GM19395 (cell line): ENCODE results near the gene ATP8A1.

Source experiments
- ATAC-seq: cut with Tn5 transposase; IDR thresholded peaks from one replicate; pipeline ENCODE4 v1.9.1; 2021; ENCODE audit warnings: mild to moderate bottlenecking, moderate library complexity; ENCODE audit not compliant: unreplicated experiment

ATP8A1 gene

GRCh38 chr4:42628740-42629139, 28.2 kb downstream of the ATP8A1 start:
- no peak for ATAC-seq

GRCh38 chr4:42627885-42628646, 28.8 kb downstream of the ATP8A1 start:
- ATAC-seq: peak; percentile 92

GRCh38 chr4:42626629-42627146, 30.2 kb downstream of the ATP8A1 start:
- no peak for ATAC-seq

- no peak for ATAC-seq
Observed at GRCh38 chr4:42625329-42625728, 31.6 kb downstream of the ATP8A1 start.

GRCh38 chr4:42624551-42624950, 32.4 kb downstream of the ATP8A1 start:
- no peak for ATAC-seq

DNA sequence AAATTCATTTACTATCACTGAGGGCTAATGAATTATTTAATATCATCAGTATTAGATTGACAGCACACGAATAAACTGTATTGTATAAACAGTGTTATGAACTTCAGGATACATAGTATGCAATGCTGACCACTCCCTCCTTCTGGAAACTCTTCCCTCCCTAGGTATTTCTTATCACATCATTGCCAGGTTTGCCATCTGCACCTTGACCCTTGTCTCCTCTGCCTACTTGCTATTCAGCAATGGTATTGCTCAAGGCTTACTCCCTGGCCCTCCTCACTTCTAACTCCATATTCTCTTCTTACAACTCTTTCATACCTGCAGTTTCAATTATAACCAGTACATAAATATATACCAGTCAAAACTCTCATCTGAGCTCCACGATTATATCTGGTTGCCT, 38.9 kb downstream of the ATP8A1 start:
- ATAC-seq: no peak

DNA sequence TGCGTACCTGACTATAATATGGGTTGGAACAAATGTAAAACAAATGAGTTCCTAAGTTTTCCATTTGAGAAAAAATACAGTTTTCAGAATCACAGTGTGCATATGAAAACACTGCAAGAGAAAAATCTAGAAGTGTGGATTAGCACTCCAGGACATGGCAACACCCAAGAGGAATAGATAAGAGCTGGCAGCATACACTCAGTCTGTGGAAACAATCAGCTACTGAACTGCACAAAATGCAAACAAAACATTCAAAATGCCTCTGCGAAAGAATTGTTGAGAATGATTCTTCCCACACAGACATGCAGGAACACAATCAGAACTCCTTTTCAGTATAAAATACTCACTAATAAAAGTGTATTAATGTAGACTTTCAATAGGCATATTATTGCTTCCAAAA, 39.9 kb downstream of the ATP8A1 start:
- ATAC-seq: no peak

- ATAC-seq: no peak
Observed at GRCh38 chr4:42616572-42616971, 40.3 kb downstream of the ATP8A1 start.

DNA sequence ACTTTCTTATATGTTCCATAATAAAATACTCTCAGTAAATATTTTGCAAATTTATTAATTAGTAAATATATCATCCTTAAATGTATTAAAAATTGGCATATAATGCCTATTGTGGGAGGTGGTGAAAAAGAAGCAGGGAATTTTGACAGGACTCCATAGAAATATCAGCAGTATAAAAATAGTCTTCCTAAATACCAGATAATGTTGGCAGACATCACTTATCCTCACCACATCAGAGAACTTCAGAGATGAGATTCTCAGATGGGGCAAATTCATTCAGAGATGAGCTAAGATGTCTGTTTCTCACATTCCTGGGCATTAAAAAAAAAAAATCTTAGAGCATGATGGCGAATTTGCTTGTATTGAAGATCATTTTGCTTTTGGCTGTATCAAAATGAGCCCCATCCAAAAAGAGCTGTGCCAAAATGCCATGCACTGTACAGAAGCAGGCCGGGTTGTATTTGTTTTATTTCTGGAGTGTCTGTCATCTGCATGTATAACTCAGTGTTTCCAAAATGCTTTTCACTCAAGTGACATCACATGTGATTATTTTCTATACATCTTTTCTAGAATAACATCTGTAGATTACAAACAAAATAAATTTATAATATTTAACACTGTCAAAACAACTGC, 41.7 kb downstream of the ATP8A1 start:
- no peak for ATAC-seq

DNA sequence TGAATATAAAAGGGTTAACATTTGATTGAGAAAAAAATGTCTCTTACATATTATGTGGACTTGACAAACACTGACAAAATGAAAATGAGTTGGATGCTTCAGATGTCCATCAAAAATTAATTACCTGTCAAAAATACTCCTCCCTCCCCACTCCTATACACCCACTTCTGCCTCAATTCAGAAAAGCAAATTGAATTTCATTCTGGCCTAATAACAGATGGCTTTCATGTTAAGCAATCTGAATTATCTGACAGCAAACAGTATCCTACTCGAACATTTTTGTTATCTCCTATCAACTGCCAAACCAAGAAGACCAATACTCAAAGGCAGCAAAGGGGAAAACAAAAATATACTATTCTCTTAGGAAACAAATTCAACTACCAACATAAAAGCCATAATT, 44.0 kb downstream of the ATP8A1 start:
- no peak for ATAC-seq

- ATAC-seq: no peak
Observed at GRCh38 chr4:42610941-42611340, 46.0 kb downstream of the ATP8A1 start.

- ATAC-seq: no peak
Observed at GRCh38 chr4:42609051-42609450, 47.9 kb downstream of the ATP8A1 start.

GRCh38 chr4:42608551-42608950, 48.4 kb downstream of the ATP8A1 start:
- ATAC-seq: no peak

DNA sequence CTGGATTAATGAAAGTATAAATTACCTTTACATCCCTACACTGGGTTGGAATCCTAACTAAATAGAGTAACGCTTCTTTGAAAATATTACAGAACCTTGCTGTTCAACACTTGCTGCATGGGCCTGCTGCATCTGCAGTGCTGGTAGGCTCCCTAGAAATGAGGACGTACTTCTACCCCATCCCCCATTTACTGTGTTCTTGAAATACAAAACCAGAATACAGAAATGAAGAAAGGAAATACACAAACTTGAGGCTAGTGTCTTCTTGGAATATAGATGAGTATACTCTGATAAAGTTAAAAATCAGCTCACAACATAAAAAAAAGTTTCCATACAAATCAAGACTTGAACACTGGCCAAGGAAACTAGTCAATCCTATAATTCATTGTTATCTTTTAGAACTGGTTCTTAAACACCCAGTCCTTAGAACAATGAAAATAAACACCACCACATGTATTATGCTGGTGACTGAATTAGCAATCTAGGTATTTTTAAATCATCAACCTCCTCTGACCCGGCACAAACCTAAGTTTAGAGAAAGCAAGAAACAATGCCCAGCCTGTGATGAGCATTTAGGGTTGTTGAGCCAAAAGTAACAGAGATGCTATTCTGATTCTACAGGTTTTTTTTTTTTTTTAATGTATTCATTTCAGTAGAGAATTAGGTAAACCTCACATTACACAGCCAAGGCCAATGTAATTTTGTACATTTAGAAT, 49.7 kb downstream of the ATP8A1 start:
- ATAC-seq: no peak

- no peak for ATAC-seq
Observed at GRCh38 chr4:42605264-42605663, 51.6 kb downstream of the ATP8A1 start.

- no peak for ATAC-seq
Observed at GRCh38 chr4:42603862-42604261, 53.0 kb downstream of the ATP8A1 start.

- ATAC-seq: no peak
Observed at GRCh38 chr4:42600578-42600977, 56.3 kb downstream of the ATP8A1 start.

DNA sequence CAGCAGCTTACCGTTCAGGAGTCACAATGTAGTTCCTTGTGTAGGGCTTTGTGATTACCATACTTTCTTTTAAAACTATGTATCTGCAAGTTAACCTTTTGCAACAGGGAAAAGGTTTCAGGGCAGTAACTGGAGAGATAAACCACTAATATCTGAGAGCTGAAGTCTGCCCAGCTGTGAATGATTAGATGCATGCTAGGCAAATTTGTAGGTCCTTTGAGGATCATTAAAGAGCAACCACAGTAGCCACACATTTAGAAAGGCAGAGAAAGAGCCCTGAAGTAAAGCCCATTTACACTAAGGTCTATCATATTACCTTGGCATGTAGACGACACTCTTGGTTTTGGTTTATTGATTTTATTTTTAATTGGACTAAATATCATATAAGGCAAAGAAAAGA, 60.0 kb downstream of the ATP8A1 start:
- ATAC-seq: peak; percentile 67

- no peak for ATAC-seq
Observed at GRCh38 chr4:42594888-42595287, 62.0 kb downstream of the ATP8A1 start.

DNA sequence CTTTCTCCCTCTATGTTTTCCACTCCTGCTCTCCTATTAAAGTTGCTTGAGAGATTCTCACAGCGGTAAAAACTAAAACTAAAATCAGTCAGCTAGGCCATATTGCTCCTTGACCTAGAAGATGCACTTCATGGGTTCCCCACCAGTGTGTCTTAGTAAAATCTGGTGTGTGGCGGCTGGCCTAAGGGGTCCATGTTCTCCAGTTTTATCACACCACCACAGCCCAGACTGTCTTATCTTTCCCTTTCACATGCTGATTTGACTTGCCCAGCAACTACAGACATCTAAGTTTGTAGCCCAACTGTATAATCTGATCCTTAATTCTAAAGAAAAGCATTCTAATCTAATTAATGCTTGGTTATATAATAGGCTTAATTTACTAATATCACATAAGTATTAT, 68.0 kb downstream of the ATP8A1 start:
- ATAC-seq: no peak

GRCh38 chr4:42586775-42587174, 70.1 kb downstream of the ATP8A1 start:
- no peak for ATAC-seq

DNA sequence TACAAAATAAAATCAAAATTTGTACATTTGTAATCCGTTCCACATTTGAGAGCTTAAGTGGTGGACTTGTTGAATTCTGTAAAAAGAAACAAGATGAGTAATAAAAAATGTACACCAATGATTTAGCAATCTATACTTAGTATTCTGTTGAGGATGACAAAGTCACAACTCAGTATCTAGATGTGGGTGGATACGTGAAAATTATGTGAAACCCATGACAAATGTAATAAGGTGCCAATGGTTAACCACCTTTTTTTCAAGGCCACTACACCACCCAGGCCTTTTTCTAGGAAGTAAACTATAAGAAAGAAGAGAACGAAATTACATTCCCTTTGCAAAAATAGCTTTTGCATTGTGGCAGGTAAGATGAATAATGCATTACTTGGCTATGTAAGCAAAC, 77.0 kb downstream of the ATP8A1 start:
- no peak for ATAC-seq
